OCI-LY7 (cell line): ENCODE measurements around the gene DNM2. TPM values are rescaled to one million over a fixed set of nuclear protein-coding genes. Genes with fewer than 3 reads are reported as not detected.

Source experiments
- BruUV-seq: library from RNA; stranded (reverse); fragments of 400-500 nt; replicated peaks from 2 replicates; lab custom pipeline; 2021; lab: Mats Ljungman, UMichigan
- CTCF ChIA-PET: fragments of 300-600 bp; sonication (Branson Sonifier 250); formaldehyde crosslinking; loops from one replicate; lab custom pipeline; 2022; ENCODE audit warnings: antibody characterized with exemption; ENCODE audit not compliant: unreplicated experiment; lab: Charles Lee
- POLR2A ChIA-PET: fragments of 300-600 bp; sonication (Branson Sonifier 250); formaldehyde crosslinking; loops from one replicate; lab custom pipeline; 2022; ENCODE audit warnings: antibody characterized with exemption; lab: Charles Lee
- DNase-seq: peaks from one replicate; pipeline ENCODE4 v3.0.0-alpha.2; 2015; ENCODE audit warnings: low spot score
- H2AFZ ChIP-seq: fragments of 200-600 bp; sonication (generic), shearing (Covaris generic); 2 replicates; pipeline ENCODE4 v1.6.1; 2014; ENCODE audit warnings: mild to moderate bottlenecking, antibody characterized with exemption, low read length, moderate library complexity
- H3K27ac ChIP-seq: fragments of 200-600 bp; sonication (generic); 2 replicates; pipeline ENCODE4 v1.5.1; 2014; ENCODE audit warnings: mixed run types, low read depth, mild to moderate bottlenecking, moderate library complexity, low read length, inconsistent platforms; ENCODE audit not compliant: poor library complexity, severe bottlenecking
- H3K36me3 ChIP-seq: fragments of 200-600 bp; sonication (generic); 2 replicates; pipeline ENCODE4 v1.6.1; 2014; ENCODE audit warnings: mild to moderate bottlenecking, antibody characterized with exemption, low read length, moderate library complexity, mixed read lengths; ENCODE audit not compliant: insufficient read depth
- H3K4me1 ChIP-seq: fragments of 200-600 bp; sonication (generic); 2 replicates; pipeline ENCODE4 v1.5.1; 2014; ENCODE audit warnings: mild to moderate bottlenecking, low read length; ENCODE audit not compliant: insufficient read depth, poor library complexity, severe bottlenecking
- H3K4me2 ChIP-seq: fragments of 200-600 bp; sonication (generic); 2 replicates; pipeline ENCODE4 v1.6.1; 2014; ENCODE audit warnings: mild to moderate bottlenecking, low read length
- H3K4me3 ChIP-seq: fragments of 200-600 bp; sonication (generic); 2 replicates; pipeline ENCODE4 v1.5.1; 2014; ENCODE audit warnings: mild to moderate bottlenecking, low read depth, low read length; ENCODE audit not compliant: poor library complexity, severe bottlenecking
- H3K79me2 ChIP-seq: fragments of 200-600 bp; sonication (generic); 2 replicates; pipeline ENCODE4 v1.6.1; 2016; ENCODE audit warnings: low read depth, mild to moderate bottlenecking, low read length, moderate library complexity, mixed read lengths; ENCODE audit not compliant: insufficient read depth
- H3K9me2 ChIP-seq: fragments of 200-600 bp; sonication (generic); 2 replicates; pipeline ENCODE4 v1.6.1; 2016; ENCODE audit warnings: mild to moderate bottlenecking, low read length, mixed read lengths; ENCODE audit not compliant: insufficient read depth
- H3K9me3 ChIP-seq: fragments of 200-600 bp; sonication (generic); 2 replicates; pipeline ENCODE4 v1.6.1; 2014; ENCODE audit warnings: mild to moderate bottlenecking, mixed run types, low read length, mixed read lengths
- H4K20me1 ChIP-seq: fragments of 200-600 bp; sonication (generic); 2 replicates; pipeline ENCODE4 v1.6.1; 2014; ENCODE audit warnings: mild to moderate bottlenecking, antibody characterized with exemption, low read length, moderate library complexity, mixed read lengths; ENCODE audit not compliant: insufficient read depth
- EZH2phosphoT487 ChIP-seq: fragments of 200-600 bp; sonication (generic); IDR thresholded peaks from 2 replicates; pipeline ENCODE4 v1.6.1; 2018; ENCODE audit warnings: low read depth, borderline replicate concordance, mild to moderate bottlenecking, mixed run types, antibody characterized with exemption, low read length, moderate library complexity, mixed read lengths
- intact Hi-C: fragments of 100-400 bp; cut with micrococcal nuclease; formaldehyde crosslinking; loops from one replicate; pipeline ENCODE4 v1.10.0; 2022; ENCODE audit not compliant: unreplicated experiment
- total RNA-seq, 2 experiments: library from RNA; depleted of rRNA in 1 of 2; stranded (reverse); fragments of >200 nt in 1 of 2; shearing (Covaris generic) in 1 of 2; gene quantifications; 2 replicates each; pipeline ENCODE4 v1.2.3, GENCODE V29; 2014 to 2022
- TF ChIP-seq, protein P1 (sequence below): fragments of 200-600 bp; sonication (generic); conservative IDR thresholded peaks from 2 replicates; pipeline ENCODE4 v1.5.1; 2014; ENCODE audit warnings: mild to moderate bottlenecking, antibody characterized with exemption, low read length, moderate library complexity, mixed read lengths

Gene DNM2
- total RNA-seq, 2 experiments from 2014 or later = 139 to 165 TPM

- CTCF ChIA-PET = no interaction called here
- no peaks in the 10 kb centered on the region for H4K20me1 ChIP-seq
- BruUV-seq = no TSS peak
Measured at GRCh38 chr19:10725415-10725814, 7.5 kb downstream of the DNM2 start.

GRCh38 chr19:10726268-10726667 is 8.4 kb downstream of the DNM2 start:
- TF ChIP-seq, protein P1, sequence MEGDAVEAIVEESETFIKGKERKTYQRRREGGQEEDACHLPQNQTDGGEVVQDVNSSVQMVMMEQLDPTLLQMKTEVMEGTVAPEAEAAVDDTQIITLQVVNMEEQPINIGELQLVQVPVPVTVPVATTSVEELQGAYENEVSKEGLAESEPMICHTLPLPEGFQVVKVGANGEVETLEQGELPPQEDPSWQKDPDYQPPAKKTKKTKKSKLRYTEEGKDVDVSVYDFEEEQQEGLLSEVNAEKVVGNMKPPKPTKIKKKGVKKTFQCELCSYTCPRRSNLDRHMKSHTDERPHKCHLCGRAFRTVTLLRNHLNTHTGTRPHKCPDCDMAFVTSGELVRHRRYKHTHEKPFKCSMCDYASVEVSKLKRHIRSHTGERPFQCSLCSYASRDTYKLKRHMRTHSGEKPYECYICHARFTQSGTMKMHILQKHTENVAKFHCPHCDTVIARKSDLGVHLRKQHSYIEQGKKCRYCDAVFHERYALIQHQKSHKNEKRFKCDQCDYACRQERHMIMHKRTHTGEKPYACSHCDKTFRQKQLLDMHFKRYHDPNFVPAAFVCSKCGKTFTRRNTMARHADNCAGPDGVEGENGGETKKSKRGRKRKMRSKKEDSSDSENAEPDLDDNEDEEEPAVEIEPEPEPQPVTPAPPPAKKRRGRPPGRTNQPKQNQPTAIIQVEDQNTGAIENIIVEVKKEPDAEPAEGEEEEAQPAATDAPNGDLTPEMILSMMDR = no peak
- TF ChIP-seq EZH2phosphoT487 = no peak
- H3K4me2 ChIP-seq = no peak overlapping the region
- peaks cover 77% of the 10 kb centered on the region for H3K36me3 ChIP-seq
- H2AFZ ChIP-seq = no peak overlapping the region
- peaks cover 21% of the 10 kb centered on the region for H3K4me1 ChIP-seq
- no peaks in the 10 kb centered on the region for H4K20me1 ChIP-seq
- no peak overlapping the region for H3K4me3 ChIP-seq
- ChIA-PET POLR2A (no interaction called here), CTCF (no interaction called here)
- H3K9me2 ChIP-seq = no peaks in the 10 kb centered on the region
- H3K27ac ChIP-seq = no peak overlapping the region
- H3K9me3 ChIP-seq = no peaks in the 10 kb centered on the region
- DNase-seq = no peak
- BruUV-seq = no TSS peak
- intact Hi-C loops = no loop called here
- H3K79me2 ChIP-seq = peaks cover 99% of the 10 kb centered on the region

More at GRCh38 chr19:10725415-10725814, 7.5 kb downstream of the DNM2 start:
- POLR2A ChIA-PET = no interaction called here
- Histone ChIP-seq H3K79me2 (peaks cover 99% of the 10 kb centered on the region), H3K27ac (no peak overlapping the region), H3K4me1 (peaks cover 12% of the 10 kb centered on the region), H3K9me2 (no peaks in the 10 kb centered on the region), H2AFZ (no peak overlapping the region), H3K9me3 (no peaks in the 10 kb centered on the region), H3K4me2 (no peak overlapping the region), H3K36me3 (peaks cover 75% of the 10 kb centered on the region), H3K4me3 (no peak overlapping the region)
- intact Hi-C loops = no loop called here
- no peak for TF ChIP-seq EZH2phosphoT487
- TF ChIP-seq, protein P1 = no peak
- DNase-seq = no peak

- no peak overlapping the region for H3K4me2 ChIP-seq
- peaks cover 32% of the 10 kb centered on the region for H3K4me1 ChIP-seq
- intact Hi-C loops = no loop called here
Measured at GRCh38 chr19:10727685-10728201, 9.9 kb downstream of the DNM2 start.

More at GRCh38 chr19:10727685-10728201, 9.9 kb downstream of the DNM2 start:
- Histone ChIP-seq H3K27ac (no peak overlapping the region), H3K36me3 (peaks cover 69% of the 10 kb centered on the region), H3K79me2 (peaks cover 98% of the 10 kb centered on the region), H3K9me2 (no peaks in the 10 kb centered on the region), H2AFZ (no peak overlapping the region), H3K9me3 (no peaks in the 10 kb centered on the region), H3K4me3 (no peak overlapping the region), H4K20me1 (no peaks in the 10 kb centered on the region)
- CTCF ChIA-PET = no interaction called here
- POLR2A ChIA-PET = interaction anchor here (0.6 to 0.9 kb wide), 2 partner anchors 9 to 81 kb away, joined by 3 read pairs; no protein-coding TSS in a partner anchor
- BruUV-seq = no TSS peak
- TF ChIP-seq, protein P1 = no peak
- TF ChIP-seq EZH2phosphoT487 = no peak
- DNase-seq = no peak
